Activated effector memory CD4-positive, alpha-beta T cell treated with Interleukin-2 at 50 U/mL for 16 hours (primary cell): ENCODE results near the gene MFSD12.
"Not testable (repeated sequence)": the region's sequence is repeated elsewhere in the genome, so short reads cannot be mapped to it uniquely, and the experiment has no call there.

Experiments
- DNase-seq: peaks from one replicate; pipeline ENCODE4 v3.0.0-alpha.2; 2020

Gene MFSD12

GRCh38 chr19:3584036-3584802 lies 26.8 kb upstream of the MFSD12 start:
- not testable (repeated sequence) for DNase-seq

DNA sequence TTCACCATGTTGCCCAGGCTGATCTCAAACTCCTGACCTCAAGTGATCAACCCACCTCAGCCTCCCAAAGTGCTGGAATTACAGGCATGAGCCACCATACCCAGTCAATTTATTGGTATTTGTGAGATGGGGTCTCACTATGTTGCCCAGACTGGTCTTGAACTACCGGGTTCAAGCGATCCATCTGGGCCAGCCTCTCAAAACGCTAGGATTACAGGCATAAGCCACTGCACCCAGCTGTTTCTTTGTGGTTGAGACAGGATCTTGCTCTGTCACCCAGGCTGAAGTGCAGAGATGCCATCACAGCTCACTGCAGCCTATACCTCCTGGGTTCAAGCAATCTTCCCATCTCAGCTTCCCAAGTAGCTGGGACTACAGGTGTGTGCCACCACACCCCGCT lies 24.4 kb upstream of the MFSD12 start:
- not testable (repeated sequence) for DNase-seq

- DNase-seq: no peak
These were observed 23.0 kb upstream of the MFSD12 start for GRCh38 chr19:3580156-3580934.

- no peak for DNase-seq
These were observed 21.0 kb upstream of the MFSD12 start for GRCh38 chr19:3578390-3578789.

- no peak for DNase-seq
These were observed 20.4 kb upstream of the MFSD12 start for GRCh38 chr19:3577723-3578344.

DNA sequence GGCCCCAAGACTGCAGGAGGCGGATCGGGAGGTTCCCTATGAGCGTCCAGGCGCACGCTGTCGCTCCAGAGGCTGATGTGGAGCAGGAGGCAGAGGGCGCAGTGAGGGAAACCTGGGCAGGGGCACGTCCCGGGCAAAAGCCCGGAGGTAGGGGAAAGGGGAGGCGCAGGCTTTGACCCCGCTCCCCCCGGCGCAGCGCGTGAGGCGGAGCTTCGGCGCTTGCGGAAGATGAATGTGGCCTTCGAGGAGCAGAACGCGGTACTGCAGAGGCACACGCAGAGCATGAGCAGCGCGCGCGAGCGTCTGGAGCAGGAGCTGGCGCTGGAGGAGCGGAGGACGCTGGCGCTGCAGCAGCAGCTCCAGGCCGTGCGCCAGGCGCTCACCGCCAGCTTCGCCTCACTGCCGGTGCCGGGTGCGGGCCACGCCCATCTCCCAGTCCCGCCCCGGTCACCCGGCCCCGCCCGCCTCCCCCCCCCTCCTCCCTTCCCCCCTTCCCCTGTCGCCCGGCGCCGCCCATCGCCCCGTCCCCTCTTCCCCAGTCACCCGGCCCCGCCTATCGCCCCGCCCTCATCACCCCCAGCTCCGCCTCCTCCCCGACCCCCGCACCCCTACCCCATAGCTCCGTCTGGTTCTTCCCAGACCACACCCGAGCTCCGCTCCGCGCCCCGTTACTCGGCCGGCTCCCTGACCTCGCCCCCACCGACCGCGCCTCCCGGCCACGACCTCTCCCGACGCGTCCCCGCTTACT lies 19.5 kb upstream of the MFSD12 start:
- no peak for DNase-seq

GRCh38 chr19:3575949-3576673 lies 18.7 kb upstream of the MFSD12 start:
- DNase-seq: no peak

DNA sequence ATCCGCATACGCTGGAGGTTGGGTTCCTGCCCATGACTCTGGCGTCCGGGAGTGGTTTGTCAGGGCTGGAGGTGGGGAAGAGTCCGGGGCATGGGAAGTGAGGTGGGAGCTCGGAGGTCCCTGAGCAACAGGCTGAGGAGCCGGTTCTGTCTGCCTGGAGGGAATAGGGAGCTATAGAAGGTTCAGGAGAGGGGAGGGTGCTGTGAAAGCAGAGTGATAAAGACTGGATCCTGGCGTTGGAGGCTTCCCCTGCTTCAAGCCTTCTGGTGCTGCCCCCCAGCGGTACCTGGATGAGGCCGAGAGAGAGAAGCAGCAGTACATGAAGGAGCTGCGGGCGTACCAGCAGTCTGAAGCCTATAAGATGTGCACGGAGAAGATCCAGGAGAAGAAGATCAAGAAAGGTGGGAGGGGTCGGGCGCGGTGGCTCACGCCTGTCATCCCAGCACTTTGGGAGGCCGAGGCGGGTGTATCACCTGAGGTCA lies 17.9 kb upstream of the MFSD12 start:
- DNase-seq: no peak

DNA sequence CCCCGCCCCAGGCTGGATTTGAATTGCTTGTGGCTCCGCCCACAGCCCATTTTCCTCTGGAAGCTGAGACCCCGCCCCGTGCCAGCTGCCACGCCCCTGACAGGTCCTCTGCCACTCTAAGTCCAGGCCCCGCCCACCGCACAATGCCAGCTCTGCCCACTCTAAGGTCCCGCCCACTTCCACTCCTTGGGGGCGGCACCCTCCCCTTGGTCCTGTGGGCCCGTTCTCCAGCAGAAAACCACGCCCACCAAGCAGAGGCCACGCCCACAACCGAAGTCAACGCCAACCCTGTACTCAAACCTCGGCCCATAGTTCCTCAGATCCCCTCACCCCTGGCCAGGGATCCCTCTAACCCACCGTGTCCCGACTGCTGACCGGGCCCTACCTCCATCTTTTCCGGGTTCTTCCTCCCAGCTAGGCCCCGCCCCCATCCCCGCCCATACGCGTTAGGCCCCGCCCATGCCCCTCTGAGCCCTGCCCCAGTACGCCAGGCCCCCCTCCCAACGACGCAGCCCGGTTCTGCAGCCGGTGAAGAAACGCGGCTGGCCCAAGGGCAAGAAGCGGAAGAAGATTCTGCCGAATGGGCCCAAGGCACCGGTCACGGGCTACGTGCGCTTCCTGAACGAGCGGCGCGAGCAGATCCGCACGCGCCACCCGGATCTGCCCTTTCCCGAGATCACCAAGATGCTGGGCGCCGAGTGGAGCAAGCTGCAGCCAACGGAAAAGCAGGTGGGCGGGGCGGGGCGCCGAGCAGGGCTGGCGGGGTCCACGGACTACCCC lies 16.7 kb upstream of the MFSD12 start:
- peak; percentile 58 for DNase-seq

DNA sequence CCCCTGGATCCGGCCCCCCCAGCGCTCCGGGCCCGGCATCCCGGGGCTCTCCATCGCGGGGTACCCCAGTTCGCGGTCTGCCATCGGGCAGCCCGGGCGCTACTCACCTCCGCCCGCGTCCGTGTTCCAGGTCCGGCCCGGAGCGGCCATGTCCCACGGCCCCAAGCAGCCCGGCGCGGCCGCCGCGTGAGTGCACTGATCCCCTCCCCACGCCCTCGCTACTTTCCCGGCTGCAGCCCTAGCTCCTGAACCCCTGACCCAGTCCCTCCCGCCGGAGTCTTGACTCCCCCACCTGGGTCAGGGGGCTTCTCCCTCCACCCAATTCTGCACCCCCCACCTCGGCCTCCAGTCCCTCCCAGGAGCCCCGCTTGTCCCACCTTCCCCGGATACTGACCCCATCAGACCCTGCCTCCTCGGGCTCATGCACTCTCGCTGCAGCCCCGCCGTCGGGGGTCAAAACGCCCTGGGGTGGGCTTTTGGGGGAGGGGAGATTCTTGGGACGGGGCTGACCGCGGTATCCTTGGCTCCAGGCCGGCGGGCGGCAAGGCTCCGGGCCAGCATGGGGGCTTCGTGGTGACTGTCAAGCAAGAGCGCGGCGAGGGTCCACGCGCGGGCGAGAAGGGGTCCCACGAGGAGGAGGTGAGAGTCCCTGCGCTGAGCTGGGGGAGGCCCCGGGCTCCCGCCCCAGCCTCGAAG lies 15.9 kb upstream of the MFSD12 start:
- no peak for DNase-seq

DNA sequence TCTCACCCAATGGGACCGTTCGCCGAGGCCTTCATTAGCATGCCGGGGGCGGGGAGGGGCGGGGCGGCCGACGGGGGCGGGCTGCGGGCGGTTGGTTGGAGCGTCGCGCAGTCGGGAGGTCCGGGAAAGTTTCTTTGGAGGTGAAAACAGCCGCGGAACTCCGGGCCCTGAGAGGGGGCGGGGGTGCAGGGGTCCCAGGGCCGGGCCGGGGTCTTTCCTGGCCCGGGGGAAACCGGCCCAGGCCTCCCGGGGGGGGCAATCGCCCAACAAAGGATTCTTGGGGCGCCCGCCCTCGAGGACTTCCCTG lies 15.4 kb upstream of the MFSD12 start, which contains the start of gene HMG20B:
TSS of gene HMG20B (plus strand) at position 90 of the 307 bp plus-strand sequence. CDS start 366 bp downstream, outside the sequence.
- DNase-seq: no peak

DNA sequence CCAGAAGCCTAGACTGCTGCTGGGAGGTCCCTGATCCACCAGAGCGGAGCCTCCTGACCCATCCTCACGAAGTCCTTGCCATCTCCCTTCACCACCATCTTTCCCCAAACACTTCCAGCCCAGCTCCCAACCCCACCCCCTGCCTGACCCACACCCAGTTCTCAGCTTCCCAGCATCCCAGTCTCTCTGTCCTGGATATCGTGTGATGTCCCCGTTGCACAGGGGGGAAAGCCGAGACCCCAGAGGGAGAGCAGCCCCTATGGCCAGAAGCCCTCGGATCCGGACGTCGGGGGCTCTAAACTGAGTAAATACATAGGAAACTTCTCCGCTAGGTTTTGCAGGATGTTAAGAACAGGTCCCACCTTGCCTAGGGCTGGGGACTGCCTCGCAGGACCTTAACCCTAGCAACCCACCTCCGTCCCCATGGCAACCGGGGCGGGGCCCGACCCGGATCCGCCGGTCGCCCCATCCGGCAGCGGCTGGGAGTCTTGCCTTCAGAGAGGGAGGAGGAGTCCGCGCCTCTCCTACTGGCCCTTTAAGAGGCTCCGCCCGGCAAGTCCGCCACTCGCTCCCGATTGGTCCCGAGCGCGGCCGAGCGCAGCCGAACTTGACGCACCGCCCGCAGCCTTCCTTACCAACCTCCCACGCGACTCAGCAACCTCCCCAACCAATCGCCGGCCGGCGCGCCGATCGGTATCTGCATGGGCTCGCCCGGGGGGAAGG lies 14.9 kb upstream of the MFSD12 start:
- peak; percentile 99 for DNase-seq

- no peak for DNase-seq
These were observed 13.2 kb upstream of the MFSD12 start for GRCh38 chr19:3570606-3571011.

GRCh38 chr19:3570042-3570441 lies 12.7 kb upstream of the MFSD12 start:
- DNase-seq: not testable (repeated sequence)

DNA sequence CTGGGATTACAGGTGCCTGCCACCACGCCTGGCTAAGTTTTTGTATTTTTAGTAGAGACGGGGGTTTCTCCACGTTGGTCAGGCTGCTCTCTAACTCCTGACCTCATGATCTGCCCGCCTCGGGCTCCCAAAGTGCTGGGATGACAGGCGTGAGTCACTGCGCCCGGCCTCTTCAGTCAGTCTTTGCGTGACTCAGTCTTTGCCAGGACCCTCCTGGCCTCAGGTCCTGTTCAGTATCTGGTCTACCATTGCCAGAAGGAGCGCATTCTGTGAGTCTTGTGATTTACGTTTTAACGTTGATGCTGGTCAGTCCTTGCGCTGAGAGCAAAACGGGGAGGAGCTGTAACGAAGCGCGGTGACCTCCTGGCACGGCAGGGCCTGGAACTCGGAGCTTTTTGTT lies 7.8 kb upstream of the MFSD12 start:
- no peak for DNase-seq

DNA sequence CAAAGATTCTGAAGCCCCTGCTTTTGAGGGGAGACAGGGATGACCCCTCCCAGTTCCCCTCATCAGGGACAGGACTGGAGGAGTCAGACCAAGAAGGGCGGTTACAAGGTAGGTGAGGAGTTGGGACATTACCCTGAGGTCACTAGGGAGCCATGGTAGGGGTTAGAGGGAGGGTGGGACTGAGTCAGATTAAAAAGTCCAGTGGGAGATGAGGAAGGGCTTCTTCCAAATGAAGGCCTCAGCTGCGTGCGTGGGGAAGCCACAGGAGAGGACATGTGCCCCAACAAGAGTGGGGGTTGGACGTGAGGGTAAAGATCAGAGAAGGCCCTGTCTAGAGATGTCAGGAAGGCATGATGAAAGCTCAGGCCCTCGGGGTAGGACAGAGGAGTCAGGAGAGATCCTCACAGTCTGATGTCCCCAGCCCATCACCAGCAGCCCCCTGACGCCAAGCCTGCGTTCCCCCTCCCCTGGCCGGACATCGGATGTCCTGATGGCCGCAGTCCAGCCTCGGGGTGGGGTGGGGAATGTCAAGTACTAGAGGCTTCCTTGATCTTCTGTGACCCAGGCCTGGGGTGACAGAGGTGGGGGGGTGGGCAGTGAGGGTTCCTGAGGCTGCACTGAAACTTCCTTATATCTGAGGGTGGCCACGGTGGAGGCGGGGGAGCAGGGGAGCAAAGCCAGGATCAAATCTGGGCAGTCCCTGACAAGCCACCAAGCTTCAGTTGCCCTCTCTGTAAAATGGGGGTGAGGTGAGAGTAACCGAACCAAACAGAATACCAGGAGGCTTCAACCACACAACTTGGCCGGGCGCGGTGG lies 6.5 kb upstream of the MFSD12 start:
- DNase-seq: no peak

DNA sequence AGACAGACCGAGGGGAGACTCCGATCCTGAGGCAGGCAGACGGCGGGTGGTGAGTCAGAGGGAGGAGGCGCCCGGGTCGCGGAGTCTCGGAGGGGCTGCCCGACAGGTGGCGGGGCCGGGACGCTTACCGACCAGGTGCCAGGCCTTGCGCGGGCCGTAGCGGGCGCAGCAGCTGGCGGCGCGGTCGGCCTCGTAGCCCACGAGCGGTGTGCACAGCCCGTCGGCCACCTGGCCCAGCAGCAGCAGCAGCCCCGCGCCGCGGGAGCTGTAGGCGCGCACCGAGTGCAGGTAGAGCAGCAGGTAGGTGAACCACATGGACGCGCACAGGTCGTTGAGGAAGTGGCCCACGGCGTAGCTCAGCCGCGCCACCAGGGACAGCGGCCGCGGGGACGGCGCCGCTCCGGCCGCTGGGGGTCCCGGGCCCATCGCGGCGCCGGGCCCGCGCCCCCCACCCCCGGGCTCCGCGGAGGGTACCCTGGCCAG lies 367 bp downstream of the MFSD12 start:
- peak; percentile 48 for DNase-seq

- DNase-seq: no peak
These were observed 886 bp downstream of the MFSD12 start for GRCh38 chr19:3556423-3556977.
